HEK293 (cell line): ENCODE results near the gene SNX2.

Experiments
- CTCF ChIA-PET: fragments of 350-600 bp; formaldehyde crosslinking; extraction: SDS; loops from one replicate; lab custom pipeline; 2021; ENCODE audit warnings: antibody characterized with exemption; lab: Yijun Ruan, JAX
- POLR2A ChIA-PET: fragments of 300-600 bp; formaldehyde crosslinking; extraction: SDS; loops from one replicate; lab custom pipeline; 2020; ENCODE audit warnings: antibody characterized with exemption, inconsistent platforms; lab: Yijun Ruan, JAX
- H3K27ac ChIP-seq: fragments of 200-500 bp; sonication (Bioruptor generic); 2 replicates; pipeline ENCODE4 v1.5.1; 2014; ENCODE audit warnings: low read depth, low read length, control low read depth, inconsistent platforms; ENCODE audit errors: extremely low read depth
- H3K36me3 ChIP-seq, 2 experiments: fragments of 200-500 bp in 1 of 2; sonication (Bioruptor generic) in 1 of 2; 1 replicate in 1 of 2; 2 replicates in 1 of 2; pipeline ENCODE4 v1.5.1; 2014 to 2017; ENCODE audit warnings: inconsistent platforms in 2 of 2, low read length in 2 of 2; ENCODE audit not compliant: control insufficient read depth in 2 of 2, insufficient read depth in 1 of 2
- H3K4me1 ChIP-seq: fragments of 200-500 bp; sonication (Bioruptor generic); 2 replicates; pipeline ENCODE4 v1.5.1; 2014; ENCODE audit warnings: mild to moderate bottlenecking, low read length, inconsistent platforms; ENCODE audit not compliant: control insufficient read depth, insufficient read depth
- H3K4me3 ChIP-seq: 2 replicates; pipeline ENCODE4 v1.5.1; 2011; ENCODE audit warnings: low read depth, mild to moderate bottlenecking, control low read depth, low read length, moderate library complexity
- H3K9me3 ChIP-seq: fragments of 200-500 bp; sonication (Bioruptor generic); 2 replicates; pipeline ENCODE4 v1.5.1; 2014; ENCODE audit warnings: low read depth, low read length, inconsistent platforms; ENCODE audit not compliant: control insufficient read depth, insufficient read depth
- GFI1B ChIP-seq: fragments of 450-650 bp; formaldehyde crosslinking; IDR thresholded peaks from 2 replicates; pipeline ENCODE4 v1.5.1; 2016; ENCODE audit warnings: missing biosample characterization, missing genetic modification characterization
- KLF7 ChIP-seq: fragments of 450-650 bp; formaldehyde crosslinking; IDR thresholded peaks from 2 replicates; pipeline ENCODE4 v1.5.1; 2016; ENCODE audit warnings: missing biosample characterization, missing genetic modification characterization, borderline replicate concordance
- MEIS1 ChIP-seq: sonication (generic); formaldehyde crosslinking; IDR thresholded peaks from 2 replicates; pipeline ENCODE4 v1.8.1; 2022; ENCODE audit warnings: missing genetic modification reagents, mild to moderate bottlenecking, borderline replicate concordance
- MYNN ChIP-seq: fragments of 450-650 bp; formaldehyde crosslinking; IDR thresholded peaks from 2 replicates; pipeline ENCODE4 v1.5.1; 2016; ENCODE audit warnings: missing biosample characterization, missing genetic modification characterization, borderline replicate concordance
- YY1 ChIP-seq: fragments of 450-650 bp; formaldehyde crosslinking; IDR thresholded peaks from 2 replicates; pipeline ENCODE4 v1.5.1; 2018; ENCODE audit warnings: missing biosample characterization, missing genetic modification characterization
- ZBTB7A ChIP-seq: fragments of 450-650 bp; formaldehyde crosslinking; IDR thresholded peaks from 2 replicates; pipeline ENCODE4 v1.5.1; 2016; ENCODE audit warnings: low read depth, missing biosample characterization, missing genetic modification characterization
- ZFP41 ChIP-seq: fragments of 450-650 bp; formaldehyde crosslinking; IDR thresholded peaks from 2 replicates; pipeline ENCODE4 v1.5.1; 2016; ENCODE audit warnings: missing biosample characterization, missing genetic modification characterization, borderline replicate concordance
- ZNF112 ChIP-seq: fragments of 450-650 bp; formaldehyde crosslinking; IDR thresholded peaks from 2 replicates; pipeline ENCODE4 v1.5.0; 2017; ENCODE audit warnings: missing biosample characterization, missing genetic modification characterization
- ZNF37A ChIP-seq: fragments of 450-650 bp; IDR thresholded peaks from 2 replicates; pipeline ENCODE4 v1.5.1; 2018; ENCODE audit warnings: missing biosample characterization, missing genetic modification characterization
- ZNF629 ChIP-seq: fragments of 450-650 bp; formaldehyde crosslinking; IDR thresholded peaks from 2 replicates; pipeline ENCODE4 v1.5.1; 2017; ENCODE audit warnings: missing biosample characterization, missing genetic modification characterization
- ZNF747 ChIP-seq: fragments of 450-650 bp; formaldehyde crosslinking; IDR thresholded peaks from 2 replicates; pipeline ENCODE4 v1.5.1; 2016; ENCODE audit warnings: missing biosample characterization, missing genetic modification characterization
- ZNF785 ChIP-seq: fragments of 450-650 bp; formaldehyde crosslinking; IDR thresholded peaks from 2 replicates; pipeline ENCODE4 v1.5.1; 2016; ENCODE audit warnings: missing biosample characterization, missing genetic modification characterization
- ZNF791 ChIP-seq: fragments of 450-650 bp; formaldehyde crosslinking; IDR thresholded peaks from 2 replicates; pipeline ENCODE4 v1.5.1; 2016; ENCODE audit warnings: missing biosample characterization, missing genetic modification characterization
- ZNF843 ChIP-seq: fragments of 450-650 bp; formaldehyde crosslinking; IDR thresholded peaks from 2 replicates; pipeline ENCODE4 v1.5.1; 2016; ENCODE audit warnings: missing biosample characterization, missing genetic modification characterization
- ZSCAN30 ChIP-seq: fragments of 450-650 bp; IDR thresholded peaks from 2 replicates; pipeline ENCODE4 v1.5.1; 2018; ENCODE audit warnings: missing biosample characterization, mild to moderate bottlenecking, missing genetic modification characterization, moderate library complexity
- TF ChIP-seq, protein P1 (sequence below): fragments of 450-650 bp; formaldehyde crosslinking; IDR thresholded peaks from 2 replicates; pipeline ENCODE4 v1.5.1; 2017; ENCODE audit warnings: missing biosample characterization, missing genetic modification characterization
- TF ChIP-seq, protein P2 (sequence below): fragments of 450-650 bp; formaldehyde crosslinking; IDR thresholded peaks from 2 replicates; pipeline ENCODE4 v1.5.1; 2016; ENCODE audit warnings: missing biosample characterization, missing genetic modification characterization
- TF ChIP-seq, protein P3 (sequence below): fragments of 450-650 bp; formaldehyde crosslinking; IDR thresholded peaks from 2 replicates; pipeline ENCODE4 v1.5.1; 2016; ENCODE audit warnings: missing biosample characterization, missing genetic modification characterization, borderline replicate concordance

The SNX2 gene

DNA sequence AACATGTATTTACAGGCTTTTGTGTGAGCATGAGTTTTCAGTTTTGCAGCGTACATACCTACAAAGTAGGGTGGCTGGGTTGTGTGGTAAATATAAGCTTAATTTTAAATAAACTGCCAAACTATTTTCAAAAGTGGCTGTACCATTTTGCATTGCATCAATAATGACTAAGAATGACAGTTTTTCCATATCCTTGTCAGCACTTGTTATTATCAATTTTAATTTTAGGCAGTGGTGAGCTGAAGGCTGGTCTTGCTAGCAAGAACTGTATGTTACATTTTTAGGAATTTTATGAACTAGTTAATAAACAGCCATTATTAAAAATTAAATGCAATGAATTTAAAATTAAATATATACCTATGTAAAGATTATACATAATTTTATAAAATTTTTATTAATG, 6.6 kb downstream of the SNX2 start:
- CTCF ChIA-PET, result interaction anchor here (0.6 kb wide), 1 partner anchor 77 kb away, joined by 3 read pairs; no protein-coding TSS in a partner anchor
- H3K27ac ChIP-seq, result no peak overlapping the region
- no peaks in the 10 kb centered on the region for H3K4me1 ChIP-seq
- POLR2A ChIA-PET, result no interaction called here
- H3K4me3 ChIP-seq, result no peak overlapping the region
- no peaks in the 10 kb centered on the region for H3K9me3 ChIP-seq
- TF ChIP-seq YY1 (no peak), ZNF629 (tag by site-specific recombination) (no peak), ZSCAN30 (tag by site-specific recombination) (no peak), KLF7 (tag by site-specific recombination) (no peak)
- TF ChIP-seq, protein P1, sequence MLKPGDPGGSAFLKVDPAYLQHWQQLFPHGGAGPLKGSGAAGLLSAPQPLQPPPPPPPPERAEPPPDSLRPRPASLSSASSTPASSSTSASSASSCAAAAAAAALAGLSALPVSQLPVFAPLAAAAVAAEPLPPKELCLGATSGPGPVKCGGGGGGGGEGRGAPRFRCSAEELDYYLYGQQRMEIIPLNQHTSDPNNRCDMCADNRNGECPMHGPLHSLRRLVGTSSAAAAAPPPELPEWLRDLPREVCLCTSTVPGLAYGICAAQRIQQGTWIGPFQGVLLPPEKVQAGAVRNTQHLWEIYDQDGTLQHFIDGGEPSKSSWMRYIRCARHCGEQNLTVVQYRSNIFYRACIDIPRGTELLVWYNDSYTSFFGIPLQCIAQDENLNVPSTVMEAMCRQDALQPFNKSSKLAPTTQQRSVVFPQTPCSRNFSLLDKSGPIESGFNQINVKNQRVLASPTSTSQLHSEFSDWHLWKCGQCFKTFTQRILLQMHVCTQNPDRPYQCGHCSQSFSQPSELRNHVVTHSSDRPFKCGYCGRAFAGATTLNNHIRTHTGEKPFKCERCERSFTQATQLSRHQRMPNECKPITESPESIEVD, result no peak
- TF ChIP-seq, protein P2, sequence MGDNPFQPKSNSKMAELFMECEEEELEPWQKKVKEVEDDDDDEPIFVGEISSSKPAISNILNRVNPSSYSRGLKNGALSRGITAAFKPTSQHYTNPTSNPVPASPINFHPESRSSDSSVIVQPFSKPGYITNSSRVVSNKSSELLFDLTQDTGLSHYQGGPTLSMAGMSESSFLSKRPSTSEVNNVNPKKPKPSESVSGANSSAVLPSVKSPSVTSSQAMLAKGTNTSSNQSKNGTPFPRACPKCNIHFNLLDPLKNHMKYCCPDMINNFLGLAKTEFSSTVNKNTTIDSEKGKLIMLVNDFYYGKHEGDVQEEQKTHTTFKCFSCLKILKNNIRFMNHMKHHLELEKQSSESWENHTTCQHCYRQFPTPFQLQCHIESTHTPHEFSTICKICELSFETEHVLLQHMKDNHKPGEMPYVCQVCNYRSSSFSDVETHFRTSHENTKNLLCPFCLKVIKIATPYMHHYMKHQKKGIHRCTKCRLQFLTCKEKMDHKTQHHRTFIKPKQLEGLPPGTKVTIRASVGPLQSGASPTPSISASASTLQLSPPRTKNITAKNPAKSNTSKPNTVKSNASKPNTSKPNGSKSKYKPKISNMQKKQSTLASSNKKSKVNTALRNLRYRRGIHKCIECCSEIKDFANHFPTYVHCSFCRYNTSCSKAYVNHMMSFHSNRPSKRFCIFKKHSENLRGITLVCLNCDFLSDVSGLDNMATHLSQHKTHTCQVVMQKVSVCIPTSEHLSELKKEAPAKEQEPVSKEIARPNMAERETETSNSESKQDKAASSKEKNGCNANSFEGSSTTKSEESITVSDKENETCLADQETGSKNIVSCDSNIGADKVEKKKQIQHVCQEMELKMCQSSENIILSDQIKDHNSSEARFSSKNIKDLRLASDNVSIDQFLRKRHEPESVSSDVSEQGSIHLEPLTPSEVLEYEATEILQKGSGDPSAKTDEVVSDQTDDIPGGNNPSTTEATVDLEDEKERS, result no peak
- no peaks in the 10 kb centered on the region; a peak in 1 of 3 replicates for H3K36me3 ChIP-seq

DNA sequence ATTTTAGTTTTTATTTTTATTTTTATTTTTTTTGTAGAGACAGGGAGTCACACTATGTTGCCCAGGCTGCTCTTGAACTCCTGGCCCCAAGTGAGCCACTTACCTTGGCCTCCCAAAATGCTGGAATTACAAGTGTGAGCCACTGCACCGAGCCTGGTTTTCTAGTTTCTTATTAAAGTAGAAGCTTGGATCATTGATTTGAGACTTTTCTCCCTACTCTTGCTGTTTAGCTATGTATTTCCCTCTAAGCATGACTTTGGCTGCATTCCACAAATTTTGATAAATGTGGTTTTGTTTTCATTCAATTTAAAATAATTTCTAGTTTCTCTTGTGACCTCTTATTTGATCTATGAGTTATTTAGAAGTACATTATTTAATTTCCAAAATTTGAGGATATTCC, 10.4 kb downstream of the SNX2 start:
- H3K36me3 ChIP-seq, result peaks cover 0 to 4% of the 10 kb centered on the region in 2 experiments; a peak in 2 of 3 replicates
- H3K4me3 ChIP-seq, result no peak overlapping the region
- H3K27ac ChIP-seq, result no peak overlapping the region
- H3K9me3 ChIP-seq, result peaks cover 4% of the 10 kb centered on the region
- H3K4me1 ChIP-seq, result no peaks in the 10 kb centered on the region
- ChIA-PET CTCF (interaction anchor here (0.6 to 0.7 kb wide), 4 partner anchors 60 to 307 kb away, joined by 3 to 4 read pairs (median 3); no protein-coding TSS in a partner anchor), POLR2A (no interaction called here)
- TF ChIP-seq ZBTB7A (tag by site-specific recombination), result no peak
- no peak for TF ChIP-seq ZNF112 (tag by site-specific recombination)
- no peak for TF ChIP-seq ZNF785 (tag by site-specific recombination)
- TF ChIP-seq MYNN (tag by site-specific recombination), result no peak
- no peak for TF ChIP-seq ZNF37A (tag by site-specific recombination)
- TF ChIP-seq, protein P3, sequence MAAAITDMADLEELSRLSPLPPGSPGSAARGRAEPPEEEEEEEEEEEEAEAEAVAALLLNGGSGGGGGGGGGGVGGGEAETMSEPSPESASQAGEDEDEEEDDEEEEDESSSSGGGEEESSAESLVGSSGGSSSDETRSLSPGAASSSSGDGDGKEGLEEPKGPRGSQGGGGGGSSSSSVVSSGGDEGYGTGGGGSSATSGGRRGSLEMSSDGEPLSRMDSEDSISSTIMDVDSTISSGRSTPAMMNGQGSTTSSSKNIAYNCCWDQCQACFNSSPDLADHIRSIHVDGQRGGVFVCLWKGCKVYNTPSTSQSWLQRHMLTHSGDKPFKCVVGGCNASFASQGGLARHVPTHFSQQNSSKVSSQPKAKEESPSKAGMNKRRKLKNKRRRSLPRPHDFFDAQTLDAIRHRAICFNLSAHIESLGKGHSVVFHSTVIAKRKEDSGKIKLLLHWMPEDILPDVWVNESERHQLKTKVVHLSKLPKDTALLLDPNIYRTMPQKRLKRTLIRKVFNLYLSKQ, result no peak
- TF ChIP-seq ZNF791 (tag by site-specific recombination), result no peak
- no peak for TF ChIP-seq MEIS1 (CRISPR knock-in tag)
- TF ChIP-seq ZFP41, result no peak
- TF ChIP-seq ZNF843 (tag by site-specific recombination), result no peak
- no peak for TF ChIP-seq GFI1B (tag by site-specific recombination)
- no peak for TF ChIP-seq ZNF747
